Glutamatergic neuron (in vitro differentiated cells): ENCODE results near the gene TIMP4. TPM values are rescaled to one million over a fixed set of nuclear protein-coding genes. Genes with fewer than 3 reads are reported as not detected.

Source experiments
- DNase-seq: peaks from one replicate; pipeline ENCODE4 v3.0.0; 2022
- H3K27ac Mint-ChIP-seq: one replicate; pipeline ENCODE4 v1.8.0; 2020; ENCODE audit warnings: mild to moderate bottlenecking, mixed read lengths, inconsistent platforms; ENCODE audit not compliant: unreplicated experiment
- H3K27me3 Mint-ChIP-seq: one replicate; pipeline ENCODE4 v1.8.0; 2020; ENCODE audit warnings: mild to moderate bottlenecking, moderate library complexity, mixed read lengths, inconsistent platforms; ENCODE audit not compliant: unreplicated experiment
- H3K36me3 Mint-ChIP-seq: one replicate; pipeline ENCODE4 v1.8.0; 2020; ENCODE audit warnings: mild to moderate bottlenecking, mixed read lengths, inconsistent platforms; ENCODE audit not compliant: unreplicated experiment
- H3K4me1 Mint-ChIP-seq: one replicate; pipeline ENCODE4 v1.8.0; 2020; ENCODE audit warnings: mild to moderate bottlenecking, low read depth, mixed read lengths, inconsistent platforms; ENCODE audit not compliant: unreplicated experiment
- H3K4me3 Mint-ChIP-seq: one replicate; pipeline ENCODE4 v1.8.0; 2020; ENCODE audit warnings: mild to moderate bottlenecking, mixed read lengths, inconsistent platforms; ENCODE audit not compliant: unreplicated experiment
- H3K9me3 Mint-ChIP-seq: one replicate; pipeline ENCODE4 v1.8.0; 2020; ENCODE audit warnings: mild to moderate bottlenecking, moderate library complexity, mixed read lengths, inconsistent platforms; ENCODE audit not compliant: unreplicated experiment
- total RNA-seq: library from RNA; stranded (reverse); fragmentation: NEBNext Ultra II Directional; extraction: Animal tissue kit (Norgen Biotek cat#: 25700); gene quantifications from one replicate; pipeline ENCODE4 v1.2.1, GENCODE V29; 2021; ENCODE audit not compliant: unreplicated experiment
- TF ChIP-seq, protein P1 (sequence below): fragments of 200-600 bp; sonication (generic); IDR thresholded peaks from one replicate; pipeline ENCODE4 v1.5.0; 2021; ENCODE audit not compliant: partially characterized antibody, unreplicated experiment

Gene TIMP4
- total RNA-seq, 1 donor from 2014 or later, result not detected

GRCh38 chr3:12192655-12193484 lies 34.2 kb upstream of the TIMP4 start:
- H3K4me1 Mint-ChIP-seq, result peaks cover 5% of the 10 kb centered on the region
- H3K27me3 Mint-ChIP-seq, result no peaks in the 10 kb centered on the region
- no peak overlapping the region for H3K27ac Mint-ChIP-seq
- TF ChIP-seq, protein P1, sequence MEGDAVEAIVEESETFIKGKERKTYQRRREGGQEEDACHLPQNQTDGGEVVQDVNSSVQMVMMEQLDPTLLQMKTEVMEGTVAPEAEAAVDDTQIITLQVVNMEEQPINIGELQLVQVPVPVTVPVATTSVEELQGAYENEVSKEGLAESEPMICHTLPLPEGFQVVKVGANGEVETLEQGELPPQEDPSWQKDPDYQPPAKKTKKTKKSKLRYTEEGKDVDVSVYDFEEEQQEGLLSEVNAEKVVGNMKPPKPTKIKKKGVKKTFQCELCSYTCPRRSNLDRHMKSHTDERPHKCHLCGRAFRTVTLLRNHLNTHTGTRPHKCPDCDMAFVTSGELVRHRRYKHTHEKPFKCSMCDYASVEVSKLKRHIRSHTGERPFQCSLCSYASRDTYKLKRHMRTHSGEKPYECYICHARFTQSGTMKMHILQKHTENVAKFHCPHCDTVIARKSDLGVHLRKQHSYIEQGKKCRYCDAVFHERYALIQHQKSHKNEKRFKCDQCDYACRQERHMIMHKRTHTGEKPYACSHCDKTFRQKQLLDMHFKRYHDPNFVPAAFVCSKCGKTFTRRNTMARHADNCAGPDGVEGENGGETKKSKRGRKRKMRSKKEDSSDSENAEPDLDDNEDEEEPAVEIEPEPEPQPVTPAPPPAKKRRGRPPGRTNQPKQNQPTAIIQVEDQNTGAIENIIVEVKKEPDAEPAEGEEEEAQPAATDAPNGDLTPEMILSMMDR, result no peak
- no peak for DNase-seq
- peaks cover 11% of the 10 kb centered on the region for H3K36me3 Mint-ChIP-seq
- H3K4me3 Mint-ChIP-seq, result no peak overlapping the region
- no peaks in the 10 kb centered on the region for H3K9me3 Mint-ChIP-seq

- DNase-seq, result no peak
- no peak overlapping the region for H3K27ac Mint-ChIP-seq
- TF ChIP-seq, protein P1, result no peak
- peaks cover 2% of the 10 kb centered on the region for H3K27me3 Mint-ChIP-seq
- H3K9me3 Mint-ChIP-seq, result peaks cover 2% of the 10 kb centered on the region
- peaks cover 11% of the 10 kb centered on the region for H3K36me3 Mint-ChIP-seq
- H3K4me3 Mint-ChIP-seq, result no peak overlapping the region
- peaks cover 5% of the 10 kb centered on the region for H3K4me1 Mint-ChIP-seq
These were observed 33.5 kb upstream of the TIMP4 start for GRCh38 chr3:12192173-12192572.

DNA sequence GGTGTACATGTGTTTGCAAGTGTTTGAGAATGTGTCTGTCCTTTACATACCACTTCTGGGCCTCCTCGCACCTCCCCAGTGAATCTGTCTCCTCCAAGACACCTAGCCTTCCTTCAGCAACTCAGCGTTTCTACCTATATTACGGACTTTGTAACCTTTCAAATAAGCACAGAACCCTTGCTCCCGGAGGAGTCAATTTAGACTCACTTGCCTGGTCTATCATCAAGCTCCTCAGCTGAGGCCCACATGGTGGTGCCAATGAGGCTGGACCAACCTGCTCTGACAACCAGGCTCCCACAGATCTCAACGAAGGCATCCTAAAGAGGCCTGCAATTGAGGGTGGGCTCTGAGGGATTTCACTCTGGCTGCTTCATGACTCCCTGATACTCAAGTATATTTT lies 32.8 kb upstream of the TIMP4 start:
- Mint-ChIP-seq H3K4me1 (peaks cover 5% of the 10 kb centered on the region), H3K4me3 (no peak overlapping the region), H3K9me3 (peaks cover 2% of the 10 kb centered on the region), H3K36me3 (peaks cover 11% of the 10 kb centered on the region), H3K27me3 (peaks cover 2% of the 10 kb centered on the region), H3K27ac (no peak overlapping the region)
- DNase-seq, result no peak
- TF ChIP-seq, protein P1, result no peak

DNA sequence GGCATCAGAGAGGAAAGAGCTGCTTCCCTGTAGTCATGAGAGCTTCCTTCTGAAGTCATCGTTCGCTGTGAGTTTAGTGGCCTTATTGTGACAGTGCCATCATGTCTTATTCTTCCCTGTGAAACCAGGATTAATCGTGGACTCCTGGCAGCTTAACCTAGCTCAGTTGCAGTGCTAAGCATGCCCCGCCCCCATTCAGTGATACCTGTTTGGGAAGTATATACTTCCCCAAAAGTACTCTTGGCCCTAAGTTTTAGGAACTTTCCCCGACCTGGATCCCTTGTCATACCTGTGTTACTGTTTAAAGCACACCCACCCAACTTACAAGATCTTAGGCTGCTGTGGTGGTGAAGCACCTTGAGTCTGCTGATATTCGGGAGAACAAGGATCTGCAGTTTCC lies 32.1 kb upstream of the TIMP4 start:
- peaks cover 11% of the 10 kb centered on the region for H3K36me3 Mint-ChIP-seq
- H3K4me3 Mint-ChIP-seq, result no peak overlapping the region
- H3K9me3 Mint-ChIP-seq, result peaks cover 2% of the 10 kb centered on the region
- peaks cover 5% of the 10 kb centered on the region for H3K4me1 Mint-ChIP-seq
- no peak for DNase-seq
- TF ChIP-seq, protein P1, result no peak
- H3K27ac Mint-ChIP-seq, result no peak overlapping the region
- peaks cover 2% of the 10 kb centered on the region for H3K27me3 Mint-ChIP-seq

DNA sequence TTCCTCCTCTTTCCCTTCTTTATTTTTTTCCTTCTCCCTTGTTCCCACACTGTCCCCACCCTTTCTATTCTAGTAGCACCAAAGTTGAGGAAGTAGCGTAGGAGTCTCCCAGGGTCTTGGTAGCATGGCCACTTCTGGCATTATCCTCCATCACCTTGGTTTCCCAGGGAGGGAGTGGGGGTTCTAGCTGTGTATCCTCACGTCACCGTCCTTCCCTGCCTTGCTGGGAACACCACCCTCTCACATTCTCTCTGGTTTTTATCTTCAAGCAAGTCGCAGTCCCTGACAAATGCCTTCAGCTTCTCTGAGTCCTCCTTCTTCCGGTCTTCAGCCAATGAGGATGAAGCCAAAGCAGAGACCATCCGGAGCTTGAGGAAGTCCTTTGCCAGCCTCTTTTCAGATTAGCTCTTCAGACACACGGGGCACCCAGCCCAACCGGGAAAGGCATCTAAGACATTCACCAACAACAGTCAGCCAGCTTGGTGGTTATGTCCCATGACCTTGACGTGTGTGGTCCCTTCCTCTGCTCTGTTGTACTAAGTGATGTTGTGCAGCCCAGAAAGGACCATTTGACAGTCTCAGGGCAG lies 31.6 kb upstream of the TIMP4 start:
- TF ChIP-seq, protein P1, result no peak
- DNase-seq, result no peak
- Mint-ChIP-seq H3K36me3 (peaks cover 11% of the 10 kb centered on the region), H3K4me3 (no peak overlapping the region), H3K27ac (no peak overlapping the region), H3K4me1 (peaks cover 5% of the 10 kb centered on the region), H3K9me3 (peaks cover 2% of the 10 kb centered on the region), H3K27me3 (peaks cover 2% of the 10 kb centered on the region)
